HG03045 (cell line): ENCODE measurements around the gene CNNM2.
"Not testable (repeated sequence)": the region's sequence is repeated elsewhere in the genome, so short reads cannot be mapped to it uniquely, and the experiment has no call there.

ENCODE experiments used
- ATAC-seq: cut with Tn5 transposase; IDR thresholded peaks from one replicate; pipeline ENCODE4 v1.9.1; 2021; ENCODE audit warnings: mild to moderate bottlenecking, moderate library complexity; ENCODE audit not compliant: unreplicated experiment

Gene CNNM2

GRCh38 chr10:102964713-102965112 is 46.6 kb downstream of the CNNM2 start:
- ATAC-seq: no peak

- ATAC-seq: no peak
These were observed 47.3 kb downstream of the CNNM2 start for GRCh38 chr10:102965311-102965851.

GRCh38 chr10:102967123-102967522 is 49.0 kb downstream of the CNNM2 start:
- ATAC-seq: no peak

- no peak for ATAC-seq
These were observed 52.7 kb downstream of the CNNM2 start for GRCh38 chr10:102970562-102971340.

- no peak for ATAC-seq
These were observed 57.6 kb downstream of the CNNM2 start for GRCh38 chr10:102975483-102976379.

GRCh38 chr10:102976380-102976726 is 58.3 kb downstream of the CNNM2 start:
- not testable (repeated sequence) for ATAC-seq

- ATAC-seq: no peak
These were observed 64.2 kb downstream of the CNNM2 start for GRCh38 chr10:102982296-102982695.

- no peak for ATAC-seq
These were observed 66.0 kb downstream of the CNNM2 start for GRCh38 chr10:102984086-102984485.

- no peak for ATAC-seq
These were observed 67.7 kb downstream of the CNNM2 start for GRCh38 chr10:102985811-102986210.

GRCh38 chr10:102988404-102989314 is 70.6 kb downstream of the CNNM2 start:
- ATAC-seq: no peak

- no peak for ATAC-seq
These were observed 76.6 kb downstream of the CNNM2 start for GRCh38 chr10:102994531-102995295.

- ATAC-seq: no peak
These were observed 78.8 kb downstream of the CNNM2 start for GRCh38 chr10:102996876-102997275.

GRCh38 chr10:102997998-102998397 is 79.9 kb downstream of the CNNM2 start:
- ATAC-seq: no peak

GRCh38 chr10:102998399-102998907 is 80.4 kb downstream of the CNNM2 start:
- ATAC-seq: no peak

GRCh38 chr10:103000050-103000449 is 82.0 kb downstream of the CNNM2 start:
- ATAC-seq: not testable (repeated sequence)

GRCh38 chr10:103007017-103007416 is 88.9 kb downstream of the CNNM2 start:
- ATAC-seq: no peak

- no peak for ATAC-seq
These were observed 95.3 kb downstream of the CNNM2 start for GRCh38 chr10:103013416-103013815.

GRCh38 chr10:103019425-103019824 is 101.3 kb downstream of the CNNM2 start:
- ATAC-seq: no peak

- no peak for ATAC-seq
These were observed 103.2 kb downstream of the CNNM2 start for GRCh38 chr10:103021150-103021899.
